ENCODE measurements around the gene C10orf71.

Gene C10orf71

DNA sequence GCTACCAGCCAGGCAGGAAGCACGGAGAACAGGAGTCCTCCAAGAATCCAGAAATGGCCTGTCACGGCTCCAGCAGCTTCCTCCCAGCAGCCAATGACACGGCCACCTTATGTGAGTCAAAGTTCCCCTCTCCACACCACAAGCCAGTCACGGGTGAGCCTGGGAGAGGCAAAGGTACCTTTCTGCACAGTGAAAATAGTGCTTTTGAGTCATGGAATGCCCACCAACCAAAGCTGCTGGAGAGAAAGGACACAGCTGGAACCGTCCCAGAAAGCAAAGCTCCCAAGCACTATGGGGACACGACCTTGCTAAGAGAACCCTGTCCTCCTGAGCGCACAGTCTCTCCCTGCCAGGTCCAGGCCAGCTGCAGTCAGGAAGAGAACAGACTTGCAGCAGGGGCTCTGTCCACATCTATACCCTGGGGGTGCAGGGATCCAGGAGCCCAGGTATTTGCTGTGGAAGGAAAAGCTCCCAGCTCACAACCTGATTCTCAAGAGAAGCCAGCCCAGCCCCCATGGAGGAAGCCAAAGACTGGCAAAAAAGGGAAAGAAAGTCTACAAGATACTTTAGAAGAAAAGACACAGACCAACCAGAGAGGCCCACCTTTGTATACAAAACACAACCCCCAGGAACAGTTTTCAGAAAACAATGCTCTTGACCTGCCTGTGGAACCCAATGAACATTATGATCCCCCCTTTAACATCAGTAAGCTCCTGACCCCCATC is 24.4 kb downstream of the C10orf71 start:
- H3K4me2 ChIP-seq (ENCODE audit: low read length), result no peak overlapping the region
- no peak overlapping the region for H2AFZ ChIP-seq (ENCODE audit: low read length)
- H3K27ac ChIP-seq (ENCODE audit: low read depth, low read length, poor library complexity, severe bottlenecking), result no peak overlapping the region
- H3K9me2 ChIP-seq (ENCODE audit: low read depth, low read length), result no peaks in the 10 kb centered on the region
- no peaks in the 10 kb centered on the region for H4K20me1 ChIP-seq (ENCODE audit: insufficient read depth, low read length)
- H3K4me3 ChIP-seq (ENCODE audit: low read depth, low read length, poor library complexity, severe bottlenecking), result no peak overlapping the region
- no peak overlapping the region for H3K9ac ChIP-seq (ENCODE audit: low read length)
- no peaks in the 10 kb centered on the region for H3K4me1 ChIP-seq (ENCODE audit: insufficient read depth, low read length, severe bottlenecking)
- H3K9me3 ChIP-seq (ENCODE audit: low read length), result no peaks in the 10 kb centered on the region
- H3K79me2 ChIP-seq (ENCODE audit: insufficient read depth, low read length), result no peaks in the 10 kb centered on the region
- H3F3A ChIP-seq (ENCODE audit: insufficient read depth, low read length), result no peaks in the 10 kb centered on the region
- H3K36me3 ChIP-seq (ENCODE audit: insufficient read depth, low read length), result no peaks in the 10 kb centered on the region
- TF ChIP-seq, protein P1, sequence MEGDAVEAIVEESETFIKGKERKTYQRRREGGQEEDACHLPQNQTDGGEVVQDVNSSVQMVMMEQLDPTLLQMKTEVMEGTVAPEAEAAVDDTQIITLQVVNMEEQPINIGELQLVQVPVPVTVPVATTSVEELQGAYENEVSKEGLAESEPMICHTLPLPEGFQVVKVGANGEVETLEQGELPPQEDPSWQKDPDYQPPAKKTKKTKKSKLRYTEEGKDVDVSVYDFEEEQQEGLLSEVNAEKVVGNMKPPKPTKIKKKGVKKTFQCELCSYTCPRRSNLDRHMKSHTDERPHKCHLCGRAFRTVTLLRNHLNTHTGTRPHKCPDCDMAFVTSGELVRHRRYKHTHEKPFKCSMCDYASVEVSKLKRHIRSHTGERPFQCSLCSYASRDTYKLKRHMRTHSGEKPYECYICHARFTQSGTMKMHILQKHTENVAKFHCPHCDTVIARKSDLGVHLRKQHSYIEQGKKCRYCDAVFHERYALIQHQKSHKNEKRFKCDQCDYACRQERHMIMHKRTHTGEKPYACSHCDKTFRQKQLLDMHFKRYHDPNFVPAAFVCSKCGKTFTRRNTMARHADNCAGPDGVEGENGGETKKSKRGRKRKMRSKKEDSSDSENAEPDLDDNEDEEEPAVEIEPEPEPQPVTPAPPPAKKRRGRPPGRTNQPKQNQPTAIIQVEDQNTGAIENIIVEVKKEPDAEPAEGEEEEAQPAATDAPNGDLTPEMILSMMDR (IDR thresholded peaks at IDR 0.05; ENCODE audit: low read length), result no peak
- TF ChIP-seq EZH2 (IDR thresholded peaks at IDR 0.05; ENCODE audit: borderline replicate concordance, low read length), result no peak
- no peaks in the 10 kb centered on the region for H3K27me3 ChIP-seq (ENCODE audit: insufficient read depth, low read length)

DNA sequence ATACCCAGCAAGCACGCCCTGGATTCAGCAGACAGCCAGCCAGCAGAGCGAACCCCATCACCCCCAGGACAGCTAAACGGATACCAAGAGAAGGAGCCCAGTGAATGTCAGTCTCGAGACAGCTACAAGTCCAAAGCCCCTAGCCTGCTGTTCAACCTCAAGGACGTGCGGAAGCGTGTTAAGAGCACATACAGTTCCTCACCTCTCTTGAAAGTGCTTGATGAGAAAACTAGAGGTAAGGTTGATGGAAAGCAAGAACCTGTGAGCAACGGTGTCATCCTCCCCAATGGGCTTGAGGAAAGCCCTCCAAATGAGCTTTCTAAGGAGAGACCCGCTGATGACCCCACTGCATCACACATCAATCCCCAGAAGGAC is 24.9 kb downstream of the C10orf71 start:
- TF ChIP-seq, protein P1 (IDR thresholded peaks at IDR 0.05; ENCODE audit: low read length), result no peak
- no peak for TF ChIP-seq EZH2 (IDR thresholded peaks at IDR 0.05; ENCODE audit: borderline replicate concordance, low read length)
- H3K4me2 ChIP-seq (ENCODE audit: low read length), result no peak overlapping the region
- H3K4me1 ChIP-seq (ENCODE audit: insufficient read depth, low read length, severe bottlenecking), result no peaks in the 10 kb centered on the region
- H4K20me1 ChIP-seq (ENCODE audit: insufficient read depth, low read length), result no peaks in the 10 kb centered on the region
- no peak overlapping the region for H3K9ac ChIP-seq (ENCODE audit: low read length)
- H3K9me2 ChIP-seq (ENCODE audit: low read depth, low read length), result no peaks in the 10 kb centered on the region
- H3K9me3 ChIP-seq (ENCODE audit: low read length), result no peaks in the 10 kb centered on the region
- H2AFZ ChIP-seq (ENCODE audit: low read length), result no peak overlapping the region
- no peaks in the 10 kb centered on the region for H3K79me2 ChIP-seq (ENCODE audit: insufficient read depth, low read length)
- H3K27me3 ChIP-seq (ENCODE audit: insufficient read depth, low read length), result no peaks in the 10 kb centered on the region
- no peak overlapping the region for H3K4me3 ChIP-seq (ENCODE audit: low read depth, low read length, poor library complexity, severe bottlenecking)
- no peak overlapping the region for H3K27ac ChIP-seq (ENCODE audit: low read depth, low read length, poor library complexity, severe bottlenecking)
- H3F3A ChIP-seq (ENCODE audit: insufficient read depth, low read length), result no peaks in the 10 kb centered on the region
- H3K36me3 ChIP-seq (ENCODE audit: insufficient read depth, low read length), result no peaks in the 10 kb centered on the region

DNA sequence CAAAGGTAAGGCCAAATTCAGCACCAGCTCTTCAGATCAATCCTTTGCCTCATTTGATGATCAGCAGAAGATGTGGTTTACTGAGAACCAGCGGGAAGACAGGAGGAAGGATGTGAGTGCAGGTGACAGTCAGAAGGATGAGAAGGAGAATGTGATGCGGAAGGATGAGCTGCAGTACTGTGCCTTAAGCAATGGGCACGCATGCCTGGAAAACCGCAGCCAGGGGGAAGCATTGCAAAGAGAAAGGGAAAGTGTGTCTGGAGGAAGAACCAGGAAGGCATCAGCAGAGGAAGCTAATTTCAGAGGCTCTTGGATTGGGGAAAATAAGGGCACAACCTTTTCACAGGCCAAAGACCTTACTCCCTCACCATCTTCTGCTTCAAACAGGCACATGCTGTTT is 25.7 kb downstream of the C10orf71 start:
- H3K4me3 ChIP-seq (ENCODE audit: low read depth, low read length, poor library complexity, severe bottlenecking), result no peak overlapping the region

More for the DNA sequence above, 25.7 kb downstream of the C10orf71 start:
- no peak for TF ChIP-seq EZH2 (IDR thresholded peaks at IDR 0.05; ENCODE audit: borderline replicate concordance, low read length)
- TF ChIP-seq, protein P1 (IDR thresholded peaks at IDR 0.05; ENCODE audit: low read length), result no peak
- Histone ChIP-seq H3K9me3 (ENCODE audit: low read length) (no peaks in the 10 kb centered on the region), H3K4me2 (ENCODE audit: low read length) (no peak overlapping the region), H2AFZ (ENCODE audit: low read length) (no peak overlapping the region), H3K4me1 (ENCODE audit: insufficient read depth, low read length, severe bottlenecking) (no peaks in the 10 kb centered on the region), H3K79me2 (ENCODE audit: insufficient read depth, low read length) (no peaks in the 10 kb centered on the region), H3K9ac (ENCODE audit: low read length) (no peak overlapping the region), H3F3A (ENCODE audit: insufficient read depth, low read length) (no peaks in the 10 kb centered on the region), H3K27me3 (ENCODE audit: insufficient read depth, low read length) (no peaks in the 10 kb centered on the region), H4K20me1 (ENCODE audit: insufficient read depth, low read length) (no peaks in the 10 kb centered on the region), H3K36me3 (ENCODE audit: insufficient read depth, low read length) (no peaks in the 10 kb centered on the region), H3K27ac (ENCODE audit: low read depth, low read length, poor library complexity, severe bottlenecking) (no peak overlapping the region), H3K9me2 (ENCODE audit: low read depth, low read length) (no peaks in the 10 kb centered on the region)

Measured in OCI-LY1 (cell line).